ENCODE data around the gene FANCL.
"Not testable (repeated sequence)": the region's sequence is repeated elsewhere in the genome, so short reads cannot be mapped to it uniquely, and the experiment has no call there.

The FANCL gene

DNA sequence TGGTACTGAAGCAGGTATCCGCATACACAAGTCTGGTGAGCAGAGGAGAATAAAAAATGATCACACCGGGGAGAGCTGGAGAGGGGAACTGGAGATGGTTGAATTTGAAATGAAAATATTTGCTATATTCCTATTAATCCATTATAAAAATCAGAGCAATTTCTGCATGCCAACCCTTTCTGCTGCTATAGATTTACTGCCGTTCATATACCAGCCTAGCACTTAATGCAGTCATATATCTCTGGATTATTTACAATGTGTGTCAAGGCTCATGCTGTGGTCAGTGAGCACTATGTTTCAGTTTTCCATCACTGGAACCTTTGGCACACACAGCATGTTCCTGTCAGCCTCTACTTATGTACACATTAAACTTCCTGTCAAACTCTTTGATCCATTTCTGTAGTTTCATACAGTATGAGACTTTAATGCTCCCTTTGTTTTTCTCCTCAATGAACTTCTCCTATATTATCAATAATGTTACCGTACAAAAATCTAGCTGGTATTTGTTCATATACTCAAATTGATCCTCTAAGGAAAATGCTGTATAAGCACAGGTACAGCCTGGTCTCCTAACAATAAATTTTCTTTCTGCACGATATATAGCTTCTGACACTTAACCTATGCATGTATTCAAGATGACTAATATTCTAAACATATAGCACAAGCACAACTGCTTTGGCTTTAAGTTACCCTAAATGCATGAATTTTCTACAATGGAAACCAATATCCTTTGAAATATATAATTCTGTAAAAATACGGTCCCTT is 36.7 kb downstream of the FANCL start:
- DNase-seq = no peak

DNA sequence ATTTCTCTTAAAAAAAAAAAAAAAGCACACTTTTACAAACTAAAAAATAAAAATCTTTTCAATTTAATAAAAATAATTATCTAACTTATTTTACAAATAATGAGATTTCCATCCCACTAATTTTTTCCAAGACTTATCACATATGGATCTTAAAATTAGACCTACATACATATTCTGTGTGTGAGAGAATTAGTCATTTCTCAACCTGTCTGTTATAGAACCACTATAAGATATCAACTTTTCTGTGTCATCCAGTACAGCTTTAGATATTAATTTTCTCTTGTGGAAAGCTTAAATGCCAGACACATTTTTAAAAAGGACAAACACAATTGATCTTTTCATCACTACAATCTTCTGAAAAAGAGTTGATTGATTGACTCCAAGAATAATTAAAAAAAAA is 38.1 kb downstream of the FANCL start:
- no peak for DNase-seq

DNA sequence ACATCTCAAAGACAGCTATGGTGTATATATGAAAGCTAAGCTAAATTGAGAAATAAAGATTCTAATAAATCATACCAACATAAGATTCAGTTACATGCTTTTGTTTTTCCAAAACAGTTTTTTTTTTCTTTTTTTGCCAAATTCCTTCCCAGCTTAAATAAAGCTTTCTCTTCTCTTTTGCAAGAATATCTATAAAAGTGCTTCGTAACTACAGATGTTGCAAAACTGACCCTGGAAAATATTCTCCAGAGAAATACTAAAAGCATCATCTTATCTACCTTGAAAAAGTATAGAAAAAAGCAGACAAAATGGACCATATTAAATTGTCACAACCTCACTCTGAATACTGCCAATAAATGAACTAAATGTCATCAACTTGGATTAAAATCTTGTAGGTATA is 38.7 kb downstream of the FANCL start:
- no peak for DNase-seq

DNA sequence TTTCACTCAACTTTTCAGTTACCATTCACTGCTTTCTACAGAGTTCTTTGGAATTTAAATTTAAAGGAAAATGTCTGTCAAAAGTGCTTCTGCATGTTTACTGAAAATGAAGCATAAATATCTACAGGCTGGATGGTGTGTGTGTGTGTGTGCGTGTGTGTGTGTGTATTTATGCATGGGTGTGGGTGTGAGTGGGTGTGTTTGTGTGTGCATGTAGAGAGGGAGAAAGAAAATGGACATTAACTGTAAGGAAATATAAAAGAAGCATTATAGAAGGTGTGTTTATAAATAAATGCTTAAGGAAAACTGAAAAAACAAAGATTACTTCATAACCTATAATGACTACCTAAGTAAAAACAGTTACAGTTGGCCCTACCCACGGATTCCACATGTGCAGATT is 43.2 kb downstream of the FANCL start:
- DNase-seq = no peak

DNA sequence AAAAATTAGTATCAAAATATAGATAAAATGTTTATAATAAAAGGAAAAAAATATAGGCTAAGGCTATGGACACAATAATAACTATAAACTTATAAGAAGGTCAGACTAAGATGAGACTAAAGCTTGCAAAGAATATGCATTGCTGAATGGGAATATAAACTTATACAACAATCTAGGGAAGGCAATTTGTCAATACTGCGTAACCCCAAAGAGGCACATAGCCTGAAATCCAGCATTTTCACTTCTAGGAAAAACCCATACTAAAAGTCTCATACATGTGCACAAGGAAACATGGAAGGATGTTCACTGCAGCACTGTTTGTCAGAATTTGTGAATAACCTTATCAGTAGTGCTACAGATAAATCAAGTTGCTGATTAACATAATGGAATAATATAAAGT is 45.5 kb downstream of the FANCL start:
- no peak for DNase-seq

DNA sequence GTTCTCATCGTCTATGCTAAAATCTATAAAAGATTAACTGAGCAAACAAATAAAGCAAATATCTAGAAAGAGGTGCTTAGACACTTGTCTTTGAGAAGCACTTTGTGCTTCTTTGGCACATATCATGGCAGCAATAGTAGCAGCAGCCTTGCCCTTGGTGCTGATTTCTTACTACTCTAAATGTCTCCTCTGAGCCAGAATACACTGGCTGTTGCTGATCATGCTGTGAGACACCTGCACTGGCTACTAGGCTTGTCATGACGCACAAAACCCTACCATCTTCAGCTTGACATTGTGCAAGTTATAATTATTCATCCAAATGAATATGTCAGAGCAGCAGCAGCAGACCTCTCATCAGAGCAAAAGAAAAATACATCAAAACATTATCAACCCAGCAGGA is 46.7 kb downstream of the FANCL start:
- DNase-seq = no peak

DNA sequence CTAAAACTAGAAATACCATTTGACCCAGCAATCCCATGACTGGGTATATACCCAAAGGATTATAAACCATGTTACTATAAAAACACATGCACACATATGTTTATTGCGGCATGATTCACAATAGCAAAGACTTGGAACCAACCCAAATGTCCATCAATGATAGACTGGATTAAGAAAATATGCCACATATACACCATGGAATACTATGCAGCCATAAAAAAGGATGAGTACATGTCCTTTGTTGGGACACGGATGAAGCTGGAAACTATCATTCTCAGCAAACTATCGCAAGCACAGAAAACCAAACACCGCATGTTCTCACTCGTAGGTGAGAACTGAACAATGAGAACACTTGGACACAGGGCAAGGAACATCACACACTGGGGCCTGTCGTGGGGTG is 54.1 kb downstream of the FANCL start:
- DNase-seq = not testable (repeated sequence)

DNA sequence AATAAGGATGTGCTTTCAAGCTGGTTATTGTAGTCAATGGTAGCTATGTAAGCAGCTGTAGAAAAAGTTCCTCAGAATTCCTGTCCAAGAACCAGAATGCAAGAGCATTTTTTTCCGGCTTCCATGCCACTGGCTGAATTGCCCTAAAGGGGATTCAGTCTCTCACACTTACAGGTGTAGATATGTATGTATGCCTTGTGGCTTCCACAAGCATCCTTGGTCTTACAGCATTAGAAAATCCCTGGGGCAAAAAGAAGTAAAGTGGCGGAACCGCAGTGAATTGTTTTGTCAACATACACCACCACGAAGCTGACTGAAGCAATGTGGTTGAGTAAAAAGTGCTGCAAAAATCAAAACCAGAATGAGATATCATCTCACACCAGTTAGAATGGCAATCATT is 54.6 kb downstream of the FANCL start:
- DNase-seq = no peak

DNA sequence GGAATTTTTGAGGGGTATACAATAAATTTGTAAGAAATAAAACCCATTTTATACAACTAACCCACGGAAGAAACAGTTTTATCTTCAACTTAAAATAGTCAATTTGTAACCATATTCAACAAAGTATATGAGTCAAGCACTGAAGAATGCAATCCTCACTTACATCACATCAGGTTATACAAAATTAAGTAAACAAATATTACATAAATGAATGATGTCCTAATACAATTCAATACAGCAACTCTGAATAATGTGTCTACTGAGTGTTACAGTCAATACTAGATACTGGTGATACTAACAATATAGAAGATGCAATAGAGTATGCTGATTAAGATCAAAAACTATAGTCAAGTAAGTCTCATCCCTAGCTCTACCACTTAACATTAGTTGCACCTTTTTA is 58.6 kb downstream of the FANCL start:
- no peak for DNase-seq

DNA sequence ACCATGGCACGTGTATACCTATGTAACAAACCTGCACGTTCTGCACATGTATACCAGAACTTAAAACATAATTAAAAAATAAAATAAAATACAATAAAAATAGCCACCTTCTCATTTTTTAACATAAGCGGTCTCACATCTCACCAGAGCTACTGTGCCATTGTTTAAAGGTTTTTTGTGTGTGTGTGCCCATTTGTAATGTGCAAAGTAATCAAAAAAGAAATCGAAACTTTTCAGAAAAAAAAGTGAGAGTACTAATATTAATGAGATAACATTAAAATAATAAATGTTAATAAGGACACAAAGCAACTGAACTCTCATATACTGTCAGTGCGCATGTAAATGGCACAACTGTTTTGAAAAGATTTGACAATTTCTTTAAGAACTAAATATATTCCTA is 60.5 kb downstream of the FANCL start:
- no peak for DNase-seq

DNA sequence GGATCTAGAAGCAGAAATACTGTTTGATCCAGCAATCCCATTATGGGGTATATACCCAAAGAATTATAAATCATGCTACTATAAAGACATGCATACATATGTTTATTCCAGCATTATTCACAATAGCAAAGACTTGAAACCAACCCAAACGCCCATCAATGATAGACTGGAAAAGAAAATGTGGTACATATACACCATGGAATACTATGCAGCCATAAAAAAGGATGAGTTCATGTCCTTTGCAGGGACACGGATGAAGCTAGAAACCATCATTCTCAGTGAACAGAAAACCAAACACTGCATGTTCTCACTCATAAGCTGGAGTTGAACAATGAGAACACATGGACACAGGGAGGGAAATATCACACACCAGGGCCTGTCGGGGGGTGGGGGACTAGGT is 61.0 kb downstream of the FANCL start:
- DNase-seq = not testable (repeated sequence)

DNA sequence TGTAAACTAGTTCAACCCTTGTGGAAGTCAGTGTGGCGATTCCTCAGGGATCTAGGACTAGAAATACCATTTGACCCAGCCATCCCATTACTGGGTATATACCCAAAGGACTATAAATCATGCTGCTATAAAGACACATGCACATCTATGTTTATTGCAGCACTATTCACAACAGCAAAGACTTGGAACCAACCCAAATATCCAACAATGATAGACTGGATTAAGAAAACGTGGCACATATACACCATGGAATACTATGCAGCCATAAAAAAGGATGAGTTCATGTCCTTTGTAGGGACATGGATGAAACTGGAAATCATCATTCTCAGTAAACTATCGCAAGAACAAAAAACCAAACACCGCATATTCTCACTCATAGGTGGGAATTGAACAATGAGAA is 63.9 kb downstream of the FANCL start:
- DNase-seq = not testable (repeated sequence)

DNA sequence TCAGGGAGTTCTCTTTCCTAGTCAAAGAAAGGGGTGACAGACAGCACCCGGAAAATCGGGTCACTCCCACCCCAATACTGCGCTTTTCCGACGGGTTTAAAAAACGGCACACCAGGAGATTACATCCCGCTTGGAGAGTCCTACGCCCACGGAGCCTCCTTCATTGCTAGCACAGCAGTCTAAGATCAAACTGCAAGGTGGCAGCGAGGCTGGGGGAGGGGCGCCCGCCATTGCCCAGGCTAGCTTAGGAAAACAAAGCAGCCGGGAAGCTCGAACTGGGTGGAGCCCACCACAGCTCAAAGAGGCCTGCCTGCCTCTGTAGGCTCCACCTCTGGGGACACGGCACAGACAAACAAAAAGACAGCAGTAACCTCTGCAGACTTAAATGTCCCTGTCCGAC is 69.3 kb downstream of the FANCL start:
- DNase-seq = not testable (repeated sequence)

DNA sequence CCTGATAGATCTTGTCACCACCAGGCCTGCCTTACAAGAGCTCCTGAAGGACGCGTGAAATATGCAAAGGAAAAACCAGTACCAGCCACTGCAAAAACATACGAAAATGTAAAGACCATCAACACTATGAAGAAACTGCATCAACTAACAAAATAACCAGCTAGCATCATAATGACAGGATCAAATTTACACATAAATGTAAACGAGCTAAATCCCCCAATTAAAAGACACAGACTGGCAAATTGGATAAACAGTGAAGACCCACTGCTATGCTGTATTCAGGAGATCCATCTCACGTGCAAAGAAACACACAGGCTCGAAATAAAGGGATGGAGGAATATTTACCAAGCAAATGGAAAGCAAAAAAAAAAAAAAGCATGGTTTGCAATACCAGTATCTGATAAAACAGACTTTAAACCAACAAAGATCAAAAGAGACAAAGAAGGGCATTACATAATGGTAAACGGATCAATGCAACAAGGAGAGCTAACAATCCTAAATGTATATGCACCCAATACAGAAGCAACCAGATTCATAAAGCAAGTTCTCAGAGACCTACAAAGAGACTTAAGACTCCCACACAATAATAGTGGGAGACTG is 70.7 kb downstream of the FANCL start:
- not testable (repeated sequence) for DNase-seq

DNA sequence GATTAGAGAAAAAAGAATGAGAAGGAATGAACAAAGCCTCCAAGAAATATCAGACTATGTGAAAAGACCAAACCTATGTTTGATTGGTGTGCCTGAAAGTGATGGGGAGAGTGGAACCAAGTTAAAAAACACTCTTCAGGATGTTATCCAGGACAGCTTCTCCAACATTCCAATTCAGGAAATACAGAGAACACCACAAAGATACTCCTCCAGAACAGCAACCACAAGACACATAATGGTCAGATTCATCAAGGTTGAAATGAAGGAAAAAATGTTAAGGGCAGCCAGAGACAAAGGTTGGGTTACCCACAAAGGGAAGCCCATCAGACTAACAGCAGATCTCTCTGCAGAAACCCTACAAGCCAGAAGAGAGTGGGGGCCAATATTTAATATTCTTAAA is 71.3 kb downstream of the FANCL start:
- DNase-seq = not testable (repeated sequence)

DNA sequence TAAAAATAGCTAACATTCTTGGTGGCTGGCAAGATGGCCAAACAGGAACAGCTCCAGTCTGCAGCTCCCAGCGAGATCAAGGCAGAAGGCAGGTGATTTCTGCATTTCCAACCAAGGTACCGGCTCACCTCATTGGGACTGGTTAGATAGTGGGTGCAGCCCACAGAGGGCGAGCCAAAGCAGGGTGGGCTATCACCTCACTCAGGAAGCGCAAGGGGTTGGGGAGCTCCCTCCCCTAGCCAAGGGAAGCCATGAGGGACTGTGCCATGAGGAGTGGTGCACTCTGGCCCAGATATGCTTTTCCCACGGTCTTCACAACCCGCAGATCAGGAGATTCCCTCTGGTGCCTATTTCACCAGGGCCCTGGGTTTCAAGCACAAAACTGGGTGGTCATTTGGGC is 73.0 kb downstream of the FANCL start:
- DNase-seq = not testable (repeated sequence)

DNA sequence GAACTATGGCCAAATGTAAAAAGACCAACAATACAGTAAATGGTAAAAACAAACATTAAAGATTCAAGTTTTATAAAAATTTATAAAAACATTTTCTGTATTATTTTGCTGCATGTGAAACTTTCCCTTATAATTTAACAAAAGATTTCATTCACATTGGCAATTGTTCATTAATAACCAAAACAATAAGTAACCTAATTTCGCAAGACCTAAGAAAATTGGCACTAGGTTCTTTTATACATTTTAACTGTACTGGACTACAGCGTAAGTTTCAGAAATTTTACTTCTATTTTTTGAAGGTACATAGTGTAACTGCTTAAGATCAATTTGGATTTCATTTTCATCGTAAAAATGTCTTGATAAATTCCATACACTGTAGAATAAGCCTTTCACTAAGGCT is 77.2 kb downstream of the FANCL start:
- no peak for DNase-seq

DNA sequence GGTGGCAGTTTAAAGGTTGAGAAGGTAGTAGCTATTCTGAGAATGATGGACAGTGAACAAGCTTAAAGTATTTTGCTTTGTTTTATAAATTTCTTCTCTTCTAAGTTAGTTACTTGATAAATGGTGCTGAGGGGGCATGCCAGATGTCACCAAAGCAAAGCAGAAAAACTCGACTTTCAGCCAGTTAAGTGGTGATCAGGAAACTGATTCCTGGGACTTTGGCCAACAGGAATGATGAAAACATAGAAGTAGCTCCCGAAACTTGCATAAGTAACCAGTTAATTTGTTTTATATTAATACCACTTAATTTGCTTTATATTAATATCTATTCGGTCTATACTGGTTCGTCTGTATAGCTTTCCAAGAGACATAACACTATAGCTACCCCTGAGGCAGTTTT is 82.6 kb downstream of the FANCL start:
- no peak for DNase-seq

DNA sequence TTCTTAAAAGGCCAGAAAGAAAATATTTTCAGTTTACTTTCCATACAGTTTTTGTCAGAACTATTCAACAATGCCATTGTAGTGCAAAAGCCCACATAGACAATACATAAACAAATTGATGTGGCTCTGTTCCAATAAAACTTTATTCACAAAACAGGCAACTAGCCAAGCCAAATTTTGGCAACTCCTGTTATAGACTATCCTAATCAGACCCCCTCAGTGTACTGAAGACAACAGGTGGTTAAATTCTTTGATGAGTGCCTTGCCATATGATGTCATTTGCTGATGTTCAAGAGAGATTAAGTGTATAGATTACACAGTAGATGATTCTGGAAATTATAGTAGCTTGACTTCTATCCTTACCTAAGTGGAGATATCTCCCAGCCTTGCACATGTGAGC is 83.4 kb downstream of the FANCL start:
- DNase-seq = no peak

DNA sequence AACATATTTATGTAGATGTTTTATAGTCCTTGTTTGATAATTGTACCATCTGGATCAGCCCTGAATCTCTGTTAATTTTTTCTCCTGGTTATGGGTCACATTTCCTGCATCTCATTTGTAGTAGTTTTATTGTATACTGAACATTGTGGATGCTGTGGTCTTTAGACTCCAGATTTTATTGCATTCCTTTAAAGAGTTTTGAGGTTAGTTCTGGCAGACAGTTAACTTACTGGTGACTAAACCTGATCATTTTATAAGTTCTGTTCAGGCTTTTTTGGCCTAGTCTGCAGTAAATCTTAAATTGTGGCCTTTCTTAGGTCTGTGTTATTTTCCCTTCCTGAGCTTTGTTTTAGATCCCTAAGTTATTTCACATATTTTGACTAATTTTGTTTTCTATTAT is 84.3 kb downstream of the FANCL start:
- no peak for DNase-seq

DNA sequence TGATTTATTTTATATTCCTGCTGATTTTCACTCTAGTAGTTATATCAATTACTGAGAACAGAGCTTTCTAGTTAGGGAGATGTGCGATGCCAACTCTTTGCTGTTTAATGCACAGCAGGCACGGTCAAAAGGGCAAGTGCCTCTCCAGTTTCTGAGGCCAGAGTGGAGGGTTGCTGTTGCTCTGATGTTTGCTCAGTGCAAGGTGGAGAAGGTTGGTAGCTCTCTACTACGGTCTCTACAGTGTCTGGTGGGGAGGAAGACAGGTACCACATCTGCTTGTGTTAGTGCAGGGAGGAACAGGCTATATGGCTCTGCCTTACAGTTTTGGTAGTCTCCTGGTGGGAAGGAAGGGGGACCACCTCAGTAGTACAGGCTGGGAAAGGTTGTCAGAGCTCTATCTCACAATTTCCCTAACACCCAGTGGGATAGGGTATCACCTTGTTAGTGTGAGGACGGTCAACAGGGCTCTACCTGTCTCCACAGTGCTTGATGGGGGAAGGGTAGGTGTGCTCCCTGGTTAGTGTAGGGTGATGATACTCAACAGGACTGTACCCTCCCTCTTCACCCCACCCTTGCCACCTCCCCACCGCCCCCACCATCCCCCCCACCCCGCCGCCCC is 85.9 kb downstream of the FANCL start:
- no peak for DNase-seq

DNA sequence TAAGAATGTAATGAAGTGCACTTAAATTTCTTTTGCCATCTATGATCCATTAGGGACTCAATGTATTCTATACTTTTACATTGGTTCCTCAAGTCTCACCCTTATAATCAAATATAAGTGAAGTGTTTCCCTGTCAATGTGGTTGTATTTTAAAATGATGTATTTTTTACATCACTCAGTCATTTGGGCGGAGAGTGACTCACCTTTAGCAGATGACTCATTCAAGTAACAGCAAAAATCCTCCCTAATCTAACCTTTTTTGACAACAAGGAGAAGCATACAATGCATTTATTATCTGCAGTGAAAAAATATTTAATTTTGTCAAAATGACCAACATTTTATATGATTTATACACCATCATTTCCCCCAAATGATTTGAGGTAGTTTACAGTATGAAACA is 94.4 kb downstream of the FANCL start:
- DNase-seq = no peak

DNA sequence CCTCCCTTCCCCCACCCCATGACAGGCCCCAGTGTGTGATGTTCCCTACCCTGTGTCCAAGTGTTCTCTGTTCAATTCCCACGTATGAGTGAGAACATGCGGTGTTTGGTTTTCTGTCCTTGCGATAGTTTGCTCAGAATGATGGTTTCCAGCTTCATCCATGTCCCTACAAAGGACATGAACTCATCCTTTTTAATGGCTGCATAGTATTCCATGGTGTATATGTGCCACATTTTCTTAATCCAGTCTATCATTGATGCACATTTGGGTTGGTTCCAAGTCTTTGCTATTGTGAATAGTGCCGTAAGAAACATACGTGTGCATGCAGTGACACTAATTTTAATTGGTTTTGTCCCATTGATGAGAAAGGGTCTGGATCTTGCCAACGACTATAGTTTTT is 95.4 kb downstream of the FANCL start:
- not testable (repeated sequence) for DNase-seq

DNA sequence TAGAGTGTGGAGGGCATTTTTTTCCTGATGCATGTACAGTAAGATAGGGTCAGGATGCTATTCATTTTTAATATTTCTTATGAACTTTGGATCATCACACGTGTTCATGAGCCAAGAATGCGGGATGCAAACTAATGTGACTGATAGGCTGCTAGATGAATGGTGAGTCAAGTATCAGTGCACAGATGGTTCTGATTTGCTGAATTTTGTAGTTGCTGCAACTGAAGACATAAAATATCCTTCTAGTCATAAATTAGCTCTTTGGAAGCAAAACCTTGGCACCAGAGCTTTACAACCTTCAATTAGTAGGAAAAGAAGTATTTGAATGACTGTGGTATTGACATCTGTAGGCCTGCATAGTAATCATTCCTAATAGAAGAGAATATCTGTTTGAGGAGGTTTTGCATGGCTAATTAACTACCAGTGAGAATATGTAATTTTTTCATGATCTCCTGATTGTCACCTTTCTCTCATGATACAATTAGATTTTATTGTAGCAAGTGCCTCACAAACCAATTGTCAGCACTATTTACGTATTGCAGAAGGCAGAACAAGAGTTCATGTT is 100.5 kb downstream of the FANCL start:
- DNase-seq = no peak
